Spleen (tissue), 11 donors: ENCODE data around the gene STX18. TPM values are rescaled to one million over a fixed set of nuclear protein-coding genes. Genes with fewer than 3 reads are reported as not detected.

Experiments
- DNase-seq: peaks from one replicate; pipeline ENCODE4 v3.0.0-alpha.2; 2020
- H3K27ac ChIP-seq, 8 donors: fragments of 200-600 bp; sonication (generic) in 7 of 8; 1 replicate in 4 of 8; 2 replicates in 4 of 8; pipeline versions ENCODE4 v1.5.0 to v1.8.0; 2016 to 2021; ENCODE audit warnings: inconsistent platforms in 4 of 8, mild to moderate bottlenecking in 4 of 8, moderate library complexity in 1 of 8
- H3K27me3 ChIP-seq, 7 donors: fragments of 200-600 bp; sonication (generic) in 6 of 7; replicated peaks in 1 of 7; 1 replicate in 4 of 7; 2 replicates in 3 of 7; pipeline versions ENCODE4 v1.5.0 to v1.8.0; 2016 to 2021; ENCODE audit warnings: inconsistent platforms in 3 of 7, mild to moderate bottlenecking in 1 of 7
- H3K36me3 ChIP-seq, 6 donors: fragments of 200-600 bp; sonication (generic) in 5 of 6; 1 replicate in 4 of 6; 2 replicates in 2 of 6; pipeline versions ENCODE4 v1.5.0 to v1.8.0; 2016 to 2021; ENCODE audit warnings: inconsistent platforms in 2 of 6
- H3K4me1 ChIP-seq, 6 donors: fragments of 200-600 bp; sonication (generic) in 5 of 6; 1 replicate in 3 of 6; 2 replicates in 3 of 6; pipeline versions ENCODE4 v1.5.0 to v1.8.0; 2016 to 2021; ENCODE audit warnings: inconsistent platforms in 3 of 6
- H3K4me3 ChIP-seq, 8 donors: fragments of 200-600 bp; sonication (generic) in 7 of 8; 1 replicate in 4 of 8; 2 replicates in 4 of 8; pipeline versions ENCODE4 v1.5.0 to v1.8.0; 2016 to 2021; ENCODE audit warnings: inconsistent platforms in 4 of 8, mild to moderate bottlenecking in 4 of 8, moderate library complexity in 2 of 8
- H3K9me3 ChIP-seq, 8 donors: fragments of 200-600 bp; sonication (generic) in 7 of 8; 1 replicate in 4 of 8; 2 replicates in 4 of 8; pipeline versions ENCODE4 v1.5.0 to v1.8.0; 2016 to 2021; ENCODE audit warnings: inconsistent platforms in 4 of 8
- CTCF ChIP-seq, 11 experiments: fragments of 200-600 bp in 7 of 11; fragments of 450-650 bp in 4 of 11; sonication (generic) in 4 of 11; IDR thresholded peaks in 8 of 11; conservative IDR thresholded peaks in 3 of 11; 1 replicate in 7 of 11; 2 replicates in 4 of 11; pipeline versions ENCODE4 v1.4.0 to v1.8.0; 2016 to 2021; ENCODE audit warnings: antibody characterized with exemption in 11 of 11, inconsistent platforms in 4 of 11, mild to moderate bottlenecking in 1 of 11
- POLR2A ChIP-seq, 3 donors: fragments of 450-650 bp; IDR thresholded peaks; one replicate each; pipeline ENCODE4 v1.5.1; 2017; ENCODE audit warnings: antibody characterized with exemption in 3 of 3, mild to moderate bottlenecking in 1 of 3
- POLR2AphosphoS5 ChIP-seq, 3 donors: sonication (generic); formaldehyde crosslinking; IDR thresholded peaks; one replicate each; pipeline ENCODE4 v1.5.1; 2017; ENCODE audit warnings: antibody characterized with exemption in 3 of 3
- WGBS, 5 donors: extraction: QIAGEN DNeasy Blood & Tissue Kit in 3 of 5; methylation state at CpG; one replicate each; pipeline versions ENCODE4 v1.1.5 to v1.1.7; 2013 to 2018; 5-methylcytosine and 5-hydroxymethylcytosine counted together
- intact Hi-C: fragments of 100-400 bp; cut with DNase I; formaldehyde crosslinking; loops from one replicate; pipeline ENCODE4 v1.15.0; 2023; ENCODE audit warnings: low total_unique reads
- polyA plus RNA-seq, 3 donors: library from polyadenylated mRNA; stranded (reverse); fragments of 200-250 nt; gene quantifications; one replicate each; pipeline ENCODE4 v1.2.1, GENCODE V29; 2013
- total RNA-seq, 7 donors: library from RNA; depleted of rRNA in 3 of 7; stranded (reverse); fragments of >200 nt in 3 of 7; fragmentation: NEBNext Ultra II Directional in 4 of 7; extraction: Animal tissue kit (Norgen Biotek cat#: 25700) in 4 of 7; gene quantifications; one replicate each; pipeline versions ENCODE4 v1.1.0 to v1.2.1, GENCODE V29; 2016 to 2021
- donor health status: healthy with polysubstance abuse.
- donor health status: DM: no; HTN: no; CAD: no; lungs with moderate emphysema.
- donor health status: DM: no; HTN: no; CAD: no.
- donor health status: Bipolar disorder and iron deficiency.
- donor health status: healthy.
- donor health status: DM: no; HTN: no; CAD: no.
- donor health status: DM: yes; HTN: yes; CAD: no.

Gene STX18
- total and polyA plus RNA-seq, 10 donors: 19.0 to 45.8 (median 29.8) TPM

GRCh38 chr4:4578981-4579380 is 37.1 kb upstream of the STX18 start:
- intact Hi-C loops: no loop called here
- no peak for DNase-seq
- Histone ChIP-seq H3K36me3 (no peaks in the 10 kb centered on the region), H3K9me3 (no peaks in the 10 kb centered on the region), H3K27ac (no peak overlapping the region), H3K27me3 (peaks cover 0 to 7% (median 4%) of the 10 kb centered on the region in 7 donors), H3K4me1 (peaks cover 0 to 18% (median 3%) of the 10 kb centered on the region in 6 donors), H3K4me3 (no peak overlapping the region)
- 80 to 89% (median 81%) methylated on average over 4 to 5 of the region's 5 CpGs for WGBS, 5 donors
- no peak for TF ChIP-seq POLR2AphosphoS5 (IDR thresholded peaks at IDR 0.05)
- TF ChIP-seq POLR2A (IDR thresholded peaks at IDR 0.05): no peak
- no peak for TF ChIP-seq CTCF (IDR thresholded peaks at IDR 0.05 in 8 of 11, conservative IDR thresholded peaks at IDR 0.05 in 3 of 11)

- Histone ChIP-seq H3K27ac (no peak overlapping the region), H3K4me1 (peaks cover 0 to 19% (median 3%) of the 10 kb centered on the region in 6 donors), H3K36me3 (no peaks in the 10 kb centered on the region), H3K4me3 (no peak overlapping the region), H3K9me3 (no peaks in the 10 kb centered on the region), H3K27me3 (peaks cover 0 to 7% (median 4%) of the 10 kb centered on the region in 7 donors)
- DNase-seq: no peak
- intact Hi-C loops: no loop called here
- no peak for TF ChIP-seq CTCF (IDR thresholded peaks at IDR 0.05 in 8 of 11, conservative IDR thresholded peaks at IDR 0.05 in 3 of 11)
- TF ChIP-seq POLR2AphosphoS5 (IDR thresholded peaks at IDR 0.05): no peak
- 46 to 100% (median 100%) methylated on average over 1 of the region's 1 CpG for WGBS, 5 donors
Measured at GRCh38 chr4:4577359-4577875, 35.6 kb upstream of the STX18 start.

- 11 to 17% (median 12%) methylated on average over 49 to 71 of the region's 71 CpGs for WGBS, 5 donors
- Histone ChIP-seq H3K4me1 (peaks cover 0 to 19% (median 3%) of the 10 kb centered on the region in 6 donors), H3K36me3 (no peaks in the 10 kb centered on the region), H3K27ac (peak overlapping the region; percentile 33 to 77 (median 68)), H3K27me3 (peaks cover 0 to 7% (median 4%) of the 10 kb centered on the region in 7 donors), H3K9me3 (no peaks in the 10 kb centered on the region), H3K4me3 (peak overlapping the region; percentile 48 to 78 (median 56))
- TF ChIP-seq CTCF (IDR thresholded peaks at IDR 0.05 in 8 of 11, conservative IDR thresholded peaks at IDR 0.05 in 3 of 11): peak in 9 of 11 experiments; percentile 25 to 78 (median 54)
- no peak for TF ChIP-seq POLR2A (IDR thresholded peaks at IDR 0.05)
- peak in 2 of 3 donors; percentile 48 to 72 for TF ChIP-seq POLR2AphosphoS5 (IDR thresholded peaks at IDR 0.05)
- peak; percentile 86 for DNase-seq
- intact Hi-C loops: no loop called here
Measured at GRCh38 chr4:4575284-4576211, 33.7 kb upstream of the STX18 start.

GRCh38 chr4:4574792-4575191 is 32.9 kb upstream of the STX18 start:
- DNase-seq: no peak

More at GRCh38 chr4:4574792-4575191, 32.9 kb upstream of the STX18 start:
- Histone ChIP-seq H3K27me3 (peaks cover 0 to 7% (median 4%) of the 10 kb centered on the region in 7 donors), H3K4me3 (peak overlapping the region; percentile 48 to 78 (median 56)), H3K27ac (peak overlapping the region; percentile 33 to 77 (median 68)), H3K9me3 (no peaks in the 10 kb centered on the region), H3K36me3 (no peaks in the 10 kb centered on the region), H3K4me1 (peaks cover 0 to 19% (median 3%) of the 10 kb centered on the region in 6 donors)
- intact Hi-C loops: no loop called here
- no peak for TF ChIP-seq CTCF (IDR thresholded peaks at IDR 0.05 in 8 of 11, conservative IDR thresholded peaks at IDR 0.05 in 3 of 11)
- no peak for TF ChIP-seq POLR2AphosphoS5 (IDR thresholded peaks at IDR 0.05)
- no peak for TF ChIP-seq POLR2A (IDR thresholded peaks at IDR 0.05)
- 5 to 15% (median 8%) methylated on average over 8 of the region's 8 CpGs for WGBS, 5 donors
